Body of pancreas (tissue), 4 donors: ENCODE results near the gene WFS1.

Source experiments
- POLR2A ChIP-seq, 3 donors: fragments of 450-650 bp; IDR thresholded peaks; one replicate each; pipeline ENCODE4 v1.6.1; 2016; ENCODE audit warnings: antibody characterized with exemption in 3 of 3, mild to moderate bottlenecking in 2 of 3
- TF ChIP-seq, protein P1 (sequence below), 7 experiments: fragments of 450-650 bp in 4 of 7; fragments of 200-600 bp in 3 of 7; sonication (generic) in 3 of 7; IDR thresholded peaks; one replicate each; pipeline ENCODE4 v1.5.1; 2016 to 2019; ENCODE audit warnings: antibody characterized with exemption in 7 of 7

GRCh38 chr4:6322067-6322760 is 52.6 kb downstream of the WFS1 start:
- TF ChIP-seq, protein P1, sequence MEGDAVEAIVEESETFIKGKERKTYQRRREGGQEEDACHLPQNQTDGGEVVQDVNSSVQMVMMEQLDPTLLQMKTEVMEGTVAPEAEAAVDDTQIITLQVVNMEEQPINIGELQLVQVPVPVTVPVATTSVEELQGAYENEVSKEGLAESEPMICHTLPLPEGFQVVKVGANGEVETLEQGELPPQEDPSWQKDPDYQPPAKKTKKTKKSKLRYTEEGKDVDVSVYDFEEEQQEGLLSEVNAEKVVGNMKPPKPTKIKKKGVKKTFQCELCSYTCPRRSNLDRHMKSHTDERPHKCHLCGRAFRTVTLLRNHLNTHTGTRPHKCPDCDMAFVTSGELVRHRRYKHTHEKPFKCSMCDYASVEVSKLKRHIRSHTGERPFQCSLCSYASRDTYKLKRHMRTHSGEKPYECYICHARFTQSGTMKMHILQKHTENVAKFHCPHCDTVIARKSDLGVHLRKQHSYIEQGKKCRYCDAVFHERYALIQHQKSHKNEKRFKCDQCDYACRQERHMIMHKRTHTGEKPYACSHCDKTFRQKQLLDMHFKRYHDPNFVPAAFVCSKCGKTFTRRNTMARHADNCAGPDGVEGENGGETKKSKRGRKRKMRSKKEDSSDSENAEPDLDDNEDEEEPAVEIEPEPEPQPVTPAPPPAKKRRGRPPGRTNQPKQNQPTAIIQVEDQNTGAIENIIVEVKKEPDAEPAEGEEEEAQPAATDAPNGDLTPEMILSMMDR (IDR thresholded peaks at IDR 0.05), result no peak
- no peak for TF ChIP-seq POLR2A (IDR thresholded peaks at IDR 0.05)
